Measurements from ENCODE around the gene NELL1. TPM values are rescaled to one million over a fixed set of nuclear protein-coding genes. Genes with fewer than 3 reads are reported as not detected.

Gene NELL1
- total RNA-seq = 1 to 10 TPM in 1 of 4 donors, under 1 TPM in 2, not detected in 1; 0.55 to 1.1 (median 0.68) TPM
- under 1 TPM in 1 of 3 donors, not detected in 2; 0.34 TPM for polyA plus RNA-seq

- H3K4me3 ChIP-seq = peak within 1 kb of the TSS in 3 of 4 donors; percentile 7 to 21 (median 12)
- TF ChIP-seq, protein P1, sequence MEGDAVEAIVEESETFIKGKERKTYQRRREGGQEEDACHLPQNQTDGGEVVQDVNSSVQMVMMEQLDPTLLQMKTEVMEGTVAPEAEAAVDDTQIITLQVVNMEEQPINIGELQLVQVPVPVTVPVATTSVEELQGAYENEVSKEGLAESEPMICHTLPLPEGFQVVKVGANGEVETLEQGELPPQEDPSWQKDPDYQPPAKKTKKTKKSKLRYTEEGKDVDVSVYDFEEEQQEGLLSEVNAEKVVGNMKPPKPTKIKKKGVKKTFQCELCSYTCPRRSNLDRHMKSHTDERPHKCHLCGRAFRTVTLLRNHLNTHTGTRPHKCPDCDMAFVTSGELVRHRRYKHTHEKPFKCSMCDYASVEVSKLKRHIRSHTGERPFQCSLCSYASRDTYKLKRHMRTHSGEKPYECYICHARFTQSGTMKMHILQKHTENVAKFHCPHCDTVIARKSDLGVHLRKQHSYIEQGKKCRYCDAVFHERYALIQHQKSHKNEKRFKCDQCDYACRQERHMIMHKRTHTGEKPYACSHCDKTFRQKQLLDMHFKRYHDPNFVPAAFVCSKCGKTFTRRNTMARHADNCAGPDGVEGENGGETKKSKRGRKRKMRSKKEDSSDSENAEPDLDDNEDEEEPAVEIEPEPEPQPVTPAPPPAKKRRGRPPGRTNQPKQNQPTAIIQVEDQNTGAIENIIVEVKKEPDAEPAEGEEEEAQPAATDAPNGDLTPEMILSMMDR (IDR thresholded peaks at IDR 0.05) = no peak
- no peak for TF ChIP-seq EP300 (IDR thresholded peaks at IDR 0.05)
- H3K27me3 ChIP-seq = peaks cover 15 to 71% (median 42%) of the 10 kb centered on the region in 3 donors
- intact Hi-C loops (cut with DNase I) = no loop called here
- H3K36me3 ChIP-seq = no peaks in the 10 kb centered on the region
- 1 to 7% methylated on average over 93 of the region's 93 CpGs for WGBS, 2 donors
- no peak for DNase-seq
- H3K27ac ChIP-seq = no peak within 1 kb of the TSS
- no peaks in the 10 kb centered on the region for H3K9me3 ChIP-seq
- H3K4me1 ChIP-seq = peaks cover 0 to 16% (median 13%) of the 10 kb centered on the region in 4 donors
These were observed at the start of gene NELL1 for GRCh38 chr11:20668844-20669819. TSS of gene NELL1 (plus strand) at chr11:20669586.

DNA sequence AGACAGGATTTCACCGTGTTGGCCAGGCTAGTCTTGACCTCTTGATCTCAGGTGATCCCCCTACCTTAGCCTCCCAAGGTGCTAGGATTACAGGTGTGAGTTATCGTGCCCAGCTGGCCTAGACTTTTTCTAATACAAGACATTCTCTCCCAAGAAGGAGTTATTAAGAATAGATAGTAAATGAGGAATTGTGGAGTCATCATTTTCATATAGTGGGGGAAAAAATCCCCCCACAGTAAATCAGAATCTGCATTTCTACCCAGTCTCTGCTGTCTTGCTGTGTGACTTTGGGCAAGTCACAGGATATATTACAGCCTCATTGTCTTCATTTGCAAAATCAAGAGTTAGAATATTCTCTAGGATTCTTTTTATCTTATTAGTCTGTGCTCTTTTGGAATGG lies 48.4 kb upstream of the NELL1 start:
- Histone ChIP-seq H3K4me3 (no peak overlapping the region), H3K27me3 (peaks cover 0 to 3% (median 0%) of the 10 kb centered on the region in 3 donors), H3K36me3 (no peaks in the 10 kb centered on the region), H3K27ac (no peak overlapping the region), H3K9me3 (no peaks in the 10 kb centered on the region), H3K4me1 (no peaks in the 10 kb centered on the region)
- 52 to 79% methylated on average over 2 of the region's 2 CpGs for WGBS, 2 donors
- no peak for DNase-seq
- TF ChIP-seq, protein P1 (IDR thresholded peaks at IDR 0.05) = no peak
- TF ChIP-seq POLR2A (IDR thresholded peaks at IDR 0.05) = no peak
- TF ChIP-seq EP300 (IDR thresholded peaks at IDR 0.05) = no peak
- no peak for TF ChIP-seq POLR2AphosphoS5 (IDR thresholded peaks at IDR 0.05)
- intact Hi-C loops (cut with DNase I) = no loop called here

GRCh38 chr11:20621679-20622078 lies 47.7 kb upstream of the NELL1 start:
- Histone ChIP-seq H3K9me3 (no peaks in the 10 kb centered on the region), H3K27ac (no peak overlapping the region), H3K4me3 (no peak overlapping the region), H3K4me1 (no peaks in the 10 kb centered on the region), H3K36me3 (no peaks in the 10 kb centered on the region), H3K27me3 (no peaks in the 10 kb centered on the region)
- intact Hi-C loops (cut with DNase I) = no loop called here
- 35 to 37% methylated on average over 6 of the region's 6 CpGs for WGBS, 2 donors
- DNase-seq = no peak
- TF ChIP-seq, protein P1 (IDR thresholded peaks at IDR 0.05) = no peak
- TF ChIP-seq EP300 (IDR thresholded peaks at IDR 0.05) (no peak), POLR2A (IDR thresholded peaks at IDR 0.05) (no peak), POLR2AphosphoS5 (IDR thresholded peaks at IDR 0.05) (no peak)

GRCh38 chr11:20623252-20623651 lies 46.1 kb upstream of the NELL1 start:
- no peak overlapping the region for H3K4me3 ChIP-seq
- WGBS, 2 donors = 32 to 45% methylated on average over 4 of the region's 4 CpGs
- TF ChIP-seq, protein P1 (IDR thresholded peaks at IDR 0.05) = no peak
- TF ChIP-seq POLR2AphosphoS5 (IDR thresholded peaks at IDR 0.05) (no peak), EP300 (IDR thresholded peaks at IDR 0.05) (no peak), POLR2A (IDR thresholded peaks at IDR 0.05) (no peak)
- H3K9me3 ChIP-seq = no peaks in the 10 kb centered on the region
- H3K36me3 ChIP-seq = no peaks in the 10 kb centered on the region
- intact Hi-C loops (cut with DNase I) = no loop called here
- no peaks in the 10 kb centered on the region for H3K27me3 ChIP-seq
- no peaks in the 10 kb centered on the region for H3K4me1 ChIP-seq
- no peak overlapping the region for H3K27ac ChIP-seq
- no peak for DNase-seq
